Measurements from ENCODE around the gene CD46. TPM values are rescaled to one million over a fixed set of nuclear protein-coding genes. Genes with fewer than 3 reads are reported as not detected.

CD46 gene
- total RNA-seq, 1 donor from 2014 or later = 93.8 TPM

- peak; percentile 67 for TF ChIP-seq CTCF (conservative IDR thresholded peaks at IDR 0.05)
- H3K36me3 Mint-ChIP-seq (ENCODE audit: low read depth) = peaks cover 2% of the 10 kb centered on the region
Observed at GRCh38 chr1:207828485-207829158, 76.8 kb downstream of the CD46 start.

GRCh38 chr1:207829576-207829975 lies 77.7 kb downstream of the CD46 start:
- H3K36me3 Mint-ChIP-seq (ENCODE audit: low read depth) = peaks cover 2% of the 10 kb centered on the region
- H3K4me3 Mint-ChIP-seq = no peak overlapping the region
- H3K9me3 Mint-ChIP-seq = no peaks in the 10 kb centered on the region
- H3K4me1 Mint-ChIP-seq = peaks cover 28% of the 10 kb centered on the region
- DNase-seq (ENCODE audit: low read depth, low spot score) = no peak
- H3K27ac Mint-ChIP-seq (ENCODE audit: unreplicated experiment) = no peak overlapping the region
- no peak for TF ChIP-seq CTCF (conservative IDR thresholded peaks at IDR 0.05)
- no peaks in the 10 kb centered on the region for H3K27me3 Mint-ChIP-seq (ENCODE audit: low read depth)

More at GRCh38 chr1:207828485-207829158, 76.8 kb downstream of the CD46 start:
- no peaks in the 10 kb centered on the region for H3K9me3 Mint-ChIP-seq
- no peak overlapping the region for H3K4me3 Mint-ChIP-seq
- H3K4me1 Mint-ChIP-seq = peaks cover 37% of the 10 kb centered on the region
- H3K27ac Mint-ChIP-seq (ENCODE audit: unreplicated experiment) = no peak overlapping the region
- DNase-seq (ENCODE audit: low read depth, low spot score) = peak; percentile 25
- H3K27me3 Mint-ChIP-seq (ENCODE audit: low read depth) = no peaks in the 10 kb centered on the region

- no peak for TF ChIP-seq CTCF (conservative IDR thresholded peaks at IDR 0.05)
- Mint-ChIP-seq H3K27me3 (ENCODE audit: low read depth) (no peaks in the 10 kb centered on the region), H3K36me3 (ENCODE audit: low read depth) (no peaks in the 10 kb centered on the region), H3K4me3 (no peak overlapping the region), H3K9me3 (no peaks in the 10 kb centered on the region), H3K27ac (ENCODE audit: unreplicated experiment) (peak overlapping the region; percentile 43), H3K4me1 (peaks cover 22% of the 10 kb centered on the region)
- DNase-seq (ENCODE audit: low read depth, low spot score) = no peak
Observed at GRCh38 chr1:207830788-207831187, 78.9 kb downstream of the CD46 start.

GRCh38 chr1:207831517-207832327 lies 79.9 kb downstream of the CD46 start:
- H3K9me3 Mint-ChIP-seq = no peaks in the 10 kb centered on the region
- no peak overlapping the region for H3K4me3 Mint-ChIP-seq
- no peaks in the 10 kb centered on the region for H3K27me3 Mint-ChIP-seq (ENCODE audit: low read depth)
- no peak for DNase-seq (ENCODE audit: low read depth, low spot score)
- no peaks in the 10 kb centered on the region for H3K36me3 Mint-ChIP-seq (ENCODE audit: low read depth)
- H3K27ac Mint-ChIP-seq (ENCODE audit: unreplicated experiment) = peak overlapping the region; percentile 13
- peaks cover 12% of the 10 kb centered on the region for H3K4me1 Mint-ChIP-seq
- TF ChIP-seq CTCF (conservative IDR thresholded peaks at IDR 0.05) = no peak

- DNase-seq (ENCODE audit: low read depth, low spot score) = no peak
- Mint-ChIP-seq H3K36me3 (ENCODE audit: low read depth) (peaks cover 2% of the 10 kb centered on the region), H3K4me1 (peaks cover 6% of the 10 kb centered on the region), H3K27me3 (ENCODE audit: low read depth) (no peaks in the 10 kb centered on the region), H3K4me3 (no peak overlapping the region), H3K27ac (ENCODE audit: unreplicated experiment) (no peak overlapping the region), H3K9me3 (no peaks in the 10 kb centered on the region)
- TF ChIP-seq CTCF (conservative IDR thresholded peaks at IDR 0.05) = no peak
Observed at GRCh38 chr1:207832796-207833195, 80.9 kb downstream of the CD46 start.

All from neural crest cell (in vitro differentiated cells).